Neuronal stem cell (in vitro differentiated cells): ENCODE data around the gene IGFBP4.
A peak's percentile ranks its signal among the peaks of the same experiment; 100 is the strongest.

Experiments used
- DNase-seq: peaks from one replicate; pipeline ENCODE4 v3.0.0-alpha.2; 2013; ENCODE audit warnings: low spot score
- H2AFZ ChIP-seq: one replicate; pipeline ENCODE4 v1.6.1; 2013; ENCODE audit warnings: mild to moderate bottlenecking, low read length, inconsistent platforms
- H2AK5ac ChIP-seq: 2 replicates; pipeline ENCODE4 v1.6.1; 2013; ENCODE audit warnings: low read depth, mild to moderate bottlenecking, inconsistent platforms, low read length, moderate library complexity, mixed read lengths
- H2BK120ac ChIP-seq: 2 replicates; pipeline ENCODE4 v1.6.1; 2013; ENCODE audit warnings: low read depth, mild to moderate bottlenecking, inconsistent platforms, low read length, moderate library complexity, mixed read lengths
- H2BK12ac ChIP-seq: one replicate; pipeline ENCODE4 v1.6.1; 2013; ENCODE audit warnings: low read length, inconsistent platforms
- H2BK15ac ChIP-seq: 2 replicates; pipeline ENCODE4 v1.6.1; 2013; ENCODE audit warnings: mild to moderate bottlenecking, low read length, inconsistent platforms, mixed read lengths
- H2BK5ac ChIP-seq: one replicate; pipeline ENCODE4 v1.6.1; 2013; ENCODE audit warnings: inconsistent platforms, mild to moderate bottlenecking, low read length, moderate library complexity
- H3K14ac ChIP-seq: one replicate; pipeline ENCODE4 v1.6.1; 2013; ENCODE audit warnings: low read length, inconsistent platforms
- H3K18ac ChIP-seq: 2 replicates; pipeline ENCODE4 v1.6.1; 2013; ENCODE audit warnings: low read length, inconsistent platforms
- H3K23ac ChIP-seq: 2 replicates; pipeline ENCODE4 v1.6.1; 2013; ENCODE audit warnings: low read depth, mild to moderate bottlenecking, mixed read lengths, low read length, inconsistent platforms; ENCODE audit not compliant: poor library complexity
- H3K27ac ChIP-seq: replicated peaks from 3 replicates; pipeline ENCODE4 v1.5.1; 2013; ENCODE audit warnings: low read length, inconsistent platforms
- H3K27me3 ChIP-seq, 3 experiments: 2 replicates each; pipeline ENCODE4 v1.6.1; 2013; ENCODE audit warnings: low read length in 3 of 3, mild to moderate bottlenecking in 2 of 3, inconsistent platforms in 1 of 3, low read depth in 1 of 3, mixed read lengths in 1 of 3, moderate library complexity in 1 of 3; ENCODE audit not compliant: control insufficient read depth in 3 of 3, insufficient read depth in 3 of 3
- H3K36me3 ChIP-seq, 2 donors: replicated peaks in 1 of 2; 2 replicates each; pipeline ENCODE4 v1.6.1; 2013; ENCODE audit warnings: low read length in 2 of 2; ENCODE audit not compliant: control insufficient read depth in 2 of 2, insufficient read depth in 2 of 2
- H3K4ac ChIP-seq: 2 replicates; pipeline ENCODE4 v1.6.1; 2013; ENCODE audit warnings: inconsistent platforms, mild to moderate bottlenecking, low read length, moderate library complexity
- H3K4me1 ChIP-seq, 2 donors: 1 replicate in 1 of 2; 2 replicates in 1 of 2; pipeline ENCODE4 v1.6.1; 2013; ENCODE audit warnings: low read length in 2 of 2, low read depth in 1 of 2; ENCODE audit not compliant: control insufficient read depth in 2 of 2, insufficient read depth in 1 of 2
- H3K4me2 ChIP-seq: one replicate; pipeline ENCODE4 v1.6.1; 2013; ENCODE audit warnings: mild to moderate bottlenecking, low read length, inconsistent platforms; ENCODE audit not compliant: insufficient read depth, poor library complexity, severe bottlenecking
- H3K4me3 ChIP-seq, 2 donors: 2 replicates each; pipeline ENCODE4 v1.5.1; 2013; ENCODE audit warnings: low read length in 2 of 2, mild to moderate bottlenecking in 2 of 2, inconsistent platforms in 1 of 2, moderate library complexity in 1 of 2
- H3K79me1 ChIP-seq: one replicate; pipeline ENCODE4 v1.6.1; 2013; ENCODE audit warnings: low read depth, mild to moderate bottlenecking, inconsistent platforms, low read length, moderate library complexity
- H3K9ac ChIP-seq: one replicate; pipeline ENCODE4 v1.6.1; 2013; ENCODE audit warnings: mild to moderate bottlenecking, low read depth, low read length, inconsistent platforms; ENCODE audit not compliant: poor library complexity
- H3K9me3 ChIP-seq, 2 donors: replicated peaks in 1 of 2; 2 replicates each; pipeline versions ENCODE3 to v1.6.1; 2013; ENCODE audit warnings: low read length in 2 of 2, mild to moderate bottlenecking in 2 of 2, inconsistent platforms in 1 of 2, low read depth in 1 of 2, mixed read lengths in 1 of 2, moderate library complexity in 1 of 2; ENCODE audit not compliant: control insufficient read depth in 2 of 2, insufficient read depth in 1 of 2
- H4K8ac ChIP-seq: one replicate; pipeline ENCODE4 v1.6.1; 2013; ENCODE audit warnings: low read depth, mild to moderate bottlenecking, inconsistent platforms, low read length, moderate library complexity
- H4K91ac ChIP-seq: one replicate; pipeline ENCODE4 v1.6.1; 2013; ENCODE audit warnings: low read length, low read depth, mild to moderate bottlenecking, inconsistent platforms; ENCODE audit not compliant: poor library complexity
- WGBS, 2 donors: extraction: QIAGEN DNeasy Blood & Tissue Kit; methylation state at CpG; one replicate each; pipeline ENCODE4 v1.1.7; 2013; ENCODE audit warnings: missing lambda C conversion rate in 2 of 2, mixed read lengths in 1 of 2; ENCODE audit not compliant: insufficient read length in 2 of 2, insufficient replicate concordance in 1 of 2; ENCODE audit errors: extremely low coverage in 2 of 2; 5-methylcytosine and 5-hydroxymethylcytosine counted together

The IGFBP4 gene

GRCh38 chr17:40478486-40478885 lies 35.2 kb downstream of the IGFBP4 start:
- H2BK120ac ChIP-seq = peak overlapping the region; percentile 83
- no peak overlapping the region for H3K4me3 ChIP-seq
- no peak overlapping the region for H4K91ac ChIP-seq
- peak overlapping the region; percentile 48 for H2BK5ac ChIP-seq
- no peak overlapping the region for H3K27ac ChIP-seq
- no peak for DNase-seq
- no peaks in the 10 kb centered on the region for H3K36me3 ChIP-seq
- no peak overlapping the region for H4K8ac ChIP-seq
- peaks cover 2 to 5% of the 10 kb centered on the region in 2 donors for H3K4me1 ChIP-seq
- no peaks in the 10 kb centered on the region for H3K79me1 ChIP-seq
- H3K18ac ChIP-seq = no peak overlapping the region
- no peak overlapping the region for H3K4me2 ChIP-seq
- peak overlapping the region; percentile 40 for H2BK15ac ChIP-seq
- H3K9ac ChIP-seq = no peak overlapping the region
- peak overlapping the region; percentile 64 for H3K14ac ChIP-seq
- H3K9me3 ChIP-seq = peaks cover 0 to 1% of the 10 kb centered on the region in 2 donors
- peak overlapping the region; percentile 48 for H2AK5ac ChIP-seq
- no peak overlapping the region for H3K23ac ChIP-seq
- no peak overlapping the region for H2BK12ac ChIP-seq
- no CpG with 5 or more reads among the region's 13 CpGs for WGBS, 2 donors
- no peaks in the 10 kb centered on the region for H3K27me3 ChIP-seq
- H3K4ac ChIP-seq = no peak overlapping the region
- H2AFZ ChIP-seq = no peak overlapping the region

GRCh38 chr17:40479754-40480480 lies 36.7 kb downstream of the IGFBP4 start:
- no peak overlapping the region for H3K4me2 ChIP-seq
- DNase-seq = no peak
- H2AK5ac ChIP-seq = no peak overlapping the region
- peaks cover 0 to 4% (median 0%) of the 10 kb centered on the region in 3 experiments for H3K27me3 ChIP-seq
- no peak overlapping the region for H2BK120ac ChIP-seq
- no peak overlapping the region for H2BK15ac ChIP-seq
- no peak overlapping the region for H2BK12ac ChIP-seq
- peaks cover 11 to 12% of the 10 kb centered on the region in 2 donors for H3K4me1 ChIP-seq
- no peak overlapping the region for H2BK5ac ChIP-seq
- H3K14ac ChIP-seq = peak overlapping the region; percentile 67
- H3K18ac ChIP-seq = peak overlapping the region; percentile 36
- no peak overlapping the region for H3K27ac ChIP-seq
- H4K8ac ChIP-seq = no peak overlapping the region
- no peak overlapping the region for H3K23ac ChIP-seq
- no peaks in the 10 kb centered on the region for H3K9me3 ChIP-seq
- H2AFZ ChIP-seq = no peak overlapping the region
- H4K91ac ChIP-seq = no peak overlapping the region
- no peak overlapping the region for H3K9ac ChIP-seq
- H3K79me1 ChIP-seq = no peaks in the 10 kb centered on the region
- no peak overlapping the region for H3K4me3 ChIP-seq
- no peaks in the 10 kb centered on the region for H3K36me3 ChIP-seq
- no peak overlapping the region for H3K4ac ChIP-seq
- WGBS, 2 donors = no CpG with 5 or more reads among the region's 9 CpGs

GRCh38 chr17:40480501-40481003 lies 37.3 kb downstream of the IGFBP4 start:
- Histone ChIP-seq H3K4me2 (no peak overlapping the region), H3K9ac (no peak overlapping the region), H2BK5ac (peak overlapping the region; percentile 67), H4K8ac (no peak overlapping the region), H3K27me3 (peaks cover 0 to 10% (median 0%) of the 10 kb centered on the region in 3 experiments), H4K91ac (no peak overlapping the region), H3K23ac (peak overlapping the region; percentile 23), H3K79me1 (no peaks in the 10 kb centered on the region), H2AFZ (no peak overlapping the region), H3K14ac (no peak overlapping the region), H3K4me1 (peaks cover 12% of the 10 kb centered on the region in 2 donors), H3K4me3 (no peak overlapping the region), H3K27ac (no peak overlapping the region), H2AK5ac (peak overlapping the region; percentile 17), H2BK12ac (no peak overlapping the region), H3K9me3 (no peaks in the 10 kb centered on the region), H2BK120ac (no peak overlapping the region), H3K4ac (no peak overlapping the region), H3K18ac (no peak overlapping the region), H3K36me3 (no peaks in the 10 kb centered on the region), H2BK15ac (no peak overlapping the region)
- WGBS, 2 donors = no CpG with 5 or more reads among the region's 12 CpGs
- no peak for DNase-seq

GRCh38 chr17:40481106-40481505 lies 37.9 kb downstream of the IGFBP4 start:
- H2BK5ac ChIP-seq = peak overlapping the region; percentile 67
- H3K23ac ChIP-seq = no peak overlapping the region
- H3K9me3 ChIP-seq = no peaks in the 10 kb centered on the region
- H3K4me1 ChIP-seq = peaks cover 10 to 11% of the 10 kb centered on the region in 2 donors
- H2BK12ac ChIP-seq = no peak overlapping the region
- no peak overlapping the region for H3K14ac ChIP-seq
- H3K27me3 ChIP-seq = peaks cover 0 to 15% (median 0%) of the 10 kb centered on the region in 3 experiments
- H3K4me3 ChIP-seq = no peak overlapping the region
- no peak overlapping the region for H2AK5ac ChIP-seq
- H3K18ac ChIP-seq = no peak overlapping the region
- no CpG with 5 or more reads among the region's 7 CpGs for WGBS, 2 donors
- no peak for DNase-seq
- H3K36me3 ChIP-seq = no peaks in the 10 kb centered on the region
- H4K8ac ChIP-seq = no peak overlapping the region
- no peak overlapping the region for H3K4me2 ChIP-seq
- no peak overlapping the region for H3K4ac ChIP-seq
- H3K27ac ChIP-seq = no peak overlapping the region
- no peaks in the 10 kb centered on the region for H3K79me1 ChIP-seq
- no peak overlapping the region for H3K9ac ChIP-seq
- no peak overlapping the region for H2BK15ac ChIP-seq
- no peak overlapping the region for H2AFZ ChIP-seq
- H4K91ac ChIP-seq = no peak overlapping the region
- H2BK120ac ChIP-seq = no peak overlapping the region
